Thoracic aorta (tissue), 2 donors: ENCODE results near the gene GIMAP2. TPM values are rescaled to one million over a fixed set of nuclear protein-coding genes. Genes with fewer than 3 reads are reported as not detected.
"Not testable (repeated sequence)": the region's sequence is repeated elsewhere in the genome, so short reads cannot be mapped to it uniquely, and the experiment has no call there.

Experiments used
- ATAC-seq: fragments of 150-250 bp; one replicate; pipeline ENCODE4 v1.8.0; 2017; ENCODE audit warnings: low read depth; ENCODE audit not compliant: insufficient number of reproducible peaks, low FRiP score
- DNase-seq: peaks from one replicate; pipeline ENCODE4 v3.0.0-alpha.2; 2020; ENCODE audit warnings: low spot score
- H3K27ac ChIP-seq, 2 donors: fragments of 200-600 bp; sonication (generic); 1 replicate in 1 of 2; 2 replicates in 1 of 2; pipeline ENCODE4 v1.5.1; 2016; ENCODE audit warnings: mild to moderate bottlenecking in 2 of 2, moderate library complexity in 2 of 2
- H3K27me3 ChIP-seq: fragments of 200-600 bp; sonication (generic); replicated peaks from 2 replicates; pipeline ENCODE4 v1.6.0; 2016; ENCODE audit warnings: mild to moderate bottlenecking; ENCODE audit not compliant: insufficient read depth
- H3K36me3 ChIP-seq: fragments of 200-600 bp; sonication (generic); one replicate; pipeline ENCODE4 v1.5.1; 2016
- H3K4me1 ChIP-seq, 2 donors: fragments of 200-600 bp; sonication (generic); 1 replicate in 1 of 2; 2 replicates in 1 of 2; pipeline versions ENCODE4 v1.5.1 to v1.6.0; 2016; ENCODE audit warnings: low read depth in 2 of 2, mild to moderate bottlenecking in 1 of 2; ENCODE audit not compliant: control insufficient read depth in 1 of 2
- H3K4me3 ChIP-seq: fragments of 200-600 bp; sonication (generic); 2 replicates; pipeline ENCODE4 v1.5.1; 2016; ENCODE audit warnings: mild to moderate bottlenecking
- H3K9me3 ChIP-seq: fragments of 200-600 bp; sonication (generic); 2 replicates; pipeline ENCODE4 v1.5.1; 2016
- CTCF ChIP-seq: fragments of 200-600 bp; sonication (generic); IDR thresholded peaks from one replicate; pipeline ENCODE4 v1.5.1; 2019; ENCODE audit warnings: antibody characterized with exemption
- total RNA-seq, 2 donors: library from RNA; depleted of rRNA; stranded (reverse); fragments of >200 nt; gene quantifications; one replicate each; pipeline versions ENCODE4 v1.1.0 to v1.2.3, GENCODE V29; 2016

Gene GIMAP2
- total RNA-seq, 2 donors from 2014 or later = 5.9 to 18.0 TPM

- H3K4me1 ChIP-seq = no peaks in the 10 kb centered on the region
- H3K9me3 ChIP-seq = no peaks in the 10 kb centered on the region
- ATAC-seq = no peak
- H3K27ac ChIP-seq = no peak overlapping the region
- no peak overlapping the region for H3K4me3 ChIP-seq
- DNase-seq = no peak
- H3K36me3 ChIP-seq = no peaks in the 10 kb centered on the region
- TF ChIP-seq CTCF = no peak
- no peaks in the 10 kb centered on the region for H3K27me3 ChIP-seq
Measured at GRCh38 chr7:150649080-150649385, 36.5 kb upstream of the GIMAP2 start.

- H3K9me3 ChIP-seq = no peaks in the 10 kb centered on the region
- no peak for TF ChIP-seq CTCF
- ATAC-seq (no peak), DNase-seq (no peak)
- no peaks in the 10 kb centered on the region for H3K36me3 ChIP-seq
- no peaks in the 10 kb centered on the region for H3K4me1 ChIP-seq
- no peak overlapping the region for H3K27ac ChIP-seq
- no peak overlapping the region for H3K4me3 ChIP-seq
- no peaks in the 10 kb centered on the region for H3K27me3 ChIP-seq
Measured at GRCh38 chr7:150654692-150655091, 30.8 kb upstream of the GIMAP2 start.

- no peak for TF ChIP-seq CTCF
- DNase-seq (no peak), ATAC-seq (no peak)
- no peaks in the 10 kb centered on the region for H3K4me1 ChIP-seq
- no peaks in the 10 kb centered on the region for H3K36me3 ChIP-seq
- H3K27ac ChIP-seq = no peak overlapping the region
- no peak overlapping the region for H3K4me3 ChIP-seq
- no peaks in the 10 kb centered on the region for H3K27me3 ChIP-seq
- no peaks in the 10 kb centered on the region for H3K9me3 ChIP-seq
Measured at GRCh38 chr7:150656047-150656446, 29.5 kb upstream of the GIMAP2 start.

- Histone ChIP-seq H3K4me3 (no peak overlapping the region), H3K27ac (no peak overlapping the region), H3K27me3 (no peaks in the 10 kb centered on the region), H3K36me3 (no peaks in the 10 kb centered on the region), H3K4me1 (no peaks in the 10 kb centered on the region), H3K9me3 (no peaks in the 10 kb centered on the region)
- ATAC-seq = no peak
- no peak for TF ChIP-seq CTCF
- DNase-seq = no peak
Measured at GRCh38 chr7:150657526-150657925, 28.0 kb upstream of the GIMAP2 start.

GRCh38 chr7:150660939-150661613 is 24.4 kb upstream of the GIMAP2 start:
- TF ChIP-seq CTCF = no peak
- Histone ChIP-seq H3K27ac (no peak overlapping the region), H3K4me1 (no peaks in the 10 kb centered on the region), H3K36me3 (no peaks in the 10 kb centered on the region), H3K27me3 (no peaks in the 10 kb centered on the region), H3K9me3 (no peaks in the 10 kb centered on the region), H3K4me3 (no peak overlapping the region)
- no peak for ATAC-seq
- DNase-seq = no peak

- ATAC-seq, H3K36me3 ChIP-seq, H3K27me3 ChIP-seq, H3K9me3 ChIP-seq, DNase-seq, H3K4me1 ChIP-seq, H3K4me3 ChIP-seq, H3K27ac ChIP-seq: not testable (repeated sequence)
Measured at GRCh38 chr7:150662821-150663220, 22.7 kb upstream of the GIMAP2 start.
